HK-2 (cell line): ENCODE results near the gene RELL2.
"Not testable (repeated sequence)": the region's sequence is repeated elsewhere in the genome, so short reads cannot be mapped to it uniquely, and the experiment has no call there.

Experiments used
- DNase-seq: peaks from one replicate; pipeline ENCODE4 v3.0.0-alpha.2; 2018; ENCODE audit not compliant: unreplicated experiment

Gene RELL2, protein sequence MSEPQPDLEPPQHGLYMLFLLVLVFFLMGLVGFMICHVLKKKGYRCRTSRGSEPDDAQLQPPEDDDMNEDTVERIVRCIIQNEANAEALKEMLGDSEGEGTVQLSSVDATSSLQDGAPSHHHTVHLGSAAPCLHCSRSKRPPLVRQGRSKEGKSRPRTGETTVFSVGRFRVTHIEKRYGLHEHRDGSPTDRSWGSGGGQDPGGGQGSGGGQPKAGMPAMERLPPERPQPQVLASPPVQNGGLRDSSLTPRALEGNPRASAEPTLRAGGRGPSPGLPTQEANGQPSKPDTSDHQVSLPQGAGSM

DNA sequence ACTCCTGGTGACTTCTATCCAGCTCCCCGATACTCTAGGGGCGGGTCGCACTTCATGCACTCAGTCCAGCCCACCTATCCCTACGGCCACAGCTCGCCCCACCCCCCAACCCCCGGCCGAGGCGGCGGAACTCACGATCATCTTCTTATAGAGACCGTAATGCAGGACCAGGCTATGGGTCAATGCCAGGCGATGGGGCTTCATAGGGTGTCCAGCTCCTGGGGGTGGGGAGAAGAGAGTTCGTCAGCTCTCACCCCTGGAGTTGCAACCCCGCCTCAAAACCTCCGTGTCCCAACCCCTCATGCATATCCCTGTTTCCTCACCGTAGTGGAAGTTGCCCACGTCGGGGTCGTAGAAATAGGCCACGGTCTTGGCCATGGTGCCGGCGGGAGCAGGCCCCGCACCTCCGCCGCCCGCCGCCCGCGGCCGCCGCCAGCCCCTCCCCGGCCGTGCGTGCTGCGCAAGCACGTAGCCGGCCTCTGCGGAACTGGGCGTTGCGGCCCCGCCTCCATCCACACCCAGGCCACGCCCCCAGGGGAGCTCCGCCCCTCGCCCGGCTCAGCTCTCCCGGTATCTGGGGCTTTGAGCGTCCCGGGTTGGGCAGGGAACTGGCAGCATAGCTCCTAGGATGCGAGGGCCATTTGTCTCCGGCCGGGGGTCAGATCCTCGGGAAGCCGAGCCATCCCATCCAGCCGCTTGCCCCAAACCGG lies at the start of gene RELL2, which contains the start of gene HDAC3:
Gene RELL2 (plus strand): TSS at position 585 of the 710 bp plus-strand sequence. CDS start 1,229 bp downstream, outside the sequence.
Gene HDAC3 (minus strand): TSS at position 437 of the 710 bp plus-strand sequence. CDS start 59 bp downstream, at position 378.
- peak; percentile 86 for DNase-seq

DNA sequence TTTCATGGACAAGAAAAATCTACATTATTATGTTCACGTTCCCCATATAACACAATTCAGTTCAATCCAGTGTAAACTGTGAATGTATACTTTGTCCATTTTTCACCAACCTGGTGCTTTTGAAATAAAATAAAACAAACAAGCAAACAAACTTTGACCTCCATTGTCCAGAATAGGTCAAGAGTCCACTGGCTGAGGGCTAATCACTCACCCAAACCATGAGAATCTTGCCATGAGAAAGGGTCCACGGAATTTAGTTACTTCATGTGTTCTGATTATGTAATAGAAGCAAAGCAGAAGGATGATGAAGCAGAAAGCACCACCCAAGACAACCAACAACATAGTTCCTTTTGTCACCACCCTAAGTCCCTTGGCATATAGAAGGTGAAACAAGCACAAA lies 46.7 kb upstream of the RELL2 start:
- DNase-seq: no peak

GRCh38 chr5:141596867-141597266 lies 39.9 kb upstream of the RELL2 start:
- no peak for DNase-seq

- DNase-seq: no peak
Observed at GRCh38 chr5:141597394-141597793, 39.4 kb upstream of the RELL2 start.

- DNase-seq: no peak
Observed at GRCh38 chr5:141597814-141598213, 39.0 kb upstream of the RELL2 start.

- DNase-seq: no peak
Observed at GRCh38 chr5:141598391-141599345, 38.1 kb upstream of the RELL2 start.

DNA sequence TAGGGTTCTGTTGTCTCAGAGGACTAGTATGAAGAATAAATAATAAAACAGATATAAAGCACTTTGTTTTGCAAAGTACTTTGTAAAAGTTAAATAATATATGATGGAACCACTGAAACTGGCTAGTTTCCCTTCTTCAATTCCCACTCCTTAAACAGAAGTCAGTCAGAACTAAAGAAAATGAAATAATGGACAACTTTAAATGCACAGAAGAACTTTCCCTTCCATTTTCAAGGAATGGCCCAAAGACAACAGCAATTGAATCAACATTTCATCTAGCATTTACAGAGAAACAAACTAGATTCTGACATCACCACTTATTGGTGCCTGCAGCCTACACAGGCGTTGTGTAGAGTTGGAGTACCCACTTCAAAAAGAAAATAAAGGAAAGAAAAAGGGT lies 34.2 kb upstream of the RELL2 start:
- no peak for DNase-seq

DNA sequence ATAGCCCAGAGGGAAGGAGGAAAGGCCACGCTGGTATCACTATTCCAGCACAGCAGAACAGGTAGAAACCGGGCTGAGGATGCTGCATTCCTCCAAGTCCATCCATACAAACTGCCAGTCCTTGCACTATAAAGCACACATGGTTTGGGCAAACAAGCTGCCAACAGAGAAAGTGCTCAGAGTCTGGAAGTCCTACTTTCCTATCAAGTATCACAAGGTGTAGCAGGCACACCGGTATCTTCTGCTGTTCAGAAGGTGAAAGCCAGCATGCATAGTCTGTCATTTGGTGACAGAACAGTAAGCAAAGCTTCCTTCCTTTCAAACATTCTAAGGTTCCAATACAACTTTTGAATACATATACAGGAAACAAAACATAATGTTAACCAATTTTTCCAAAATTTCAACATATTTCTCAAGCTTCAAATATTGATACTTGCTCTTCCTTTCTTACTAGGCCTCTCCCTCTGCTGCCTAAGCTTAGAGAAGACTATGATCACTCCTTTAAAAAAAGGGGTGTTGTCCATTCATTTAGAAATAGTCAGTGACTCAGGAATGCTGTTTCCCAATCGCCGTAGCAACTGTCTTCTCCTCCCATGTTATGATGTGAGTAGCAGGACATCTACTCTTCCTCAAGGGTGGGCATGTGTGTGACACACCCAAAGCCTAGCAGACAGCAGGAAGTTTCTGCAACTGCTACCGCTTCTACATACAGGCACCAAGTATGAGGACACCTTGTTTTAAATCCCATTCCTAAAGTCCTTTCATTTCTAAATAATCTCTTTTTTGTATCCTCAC lies 32.7 kb upstream of the RELL2 start:
- DNase-seq: peak; percentile 46

- DNase-seq: no peak
Observed at GRCh38 chr5:141605523-141606277, 31.1 kb upstream of the RELL2 start.

DNA sequence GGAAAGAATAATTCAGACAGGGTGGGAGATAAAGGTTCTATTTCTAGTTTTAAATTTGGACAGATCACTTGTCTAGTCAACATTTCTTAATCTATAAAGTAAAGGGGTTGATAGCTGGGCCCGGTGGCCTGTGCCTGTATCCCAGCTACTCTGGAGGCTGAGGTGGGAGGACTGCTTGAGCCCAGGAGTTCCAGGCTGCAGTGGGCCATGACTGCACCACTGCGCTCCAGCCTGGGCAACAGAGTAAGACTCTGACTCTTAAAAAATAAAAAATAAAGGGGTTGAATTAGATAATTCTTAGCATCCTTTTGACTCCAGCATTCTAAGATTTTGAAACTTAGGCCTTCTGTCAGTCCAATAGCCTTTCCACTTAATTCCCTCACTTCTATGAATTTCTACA lies 28.8 kb upstream of the RELL2 start:
- DNase-seq: no peak

GRCh38 chr5:141608557-141608956 lies 28.2 kb upstream of the RELL2 start:
- DNase-seq: no peak

GRCh38 chr5:141609044-141609443 lies 27.8 kb upstream of the RELL2 start:
- no peak for DNase-seq

DNA sequence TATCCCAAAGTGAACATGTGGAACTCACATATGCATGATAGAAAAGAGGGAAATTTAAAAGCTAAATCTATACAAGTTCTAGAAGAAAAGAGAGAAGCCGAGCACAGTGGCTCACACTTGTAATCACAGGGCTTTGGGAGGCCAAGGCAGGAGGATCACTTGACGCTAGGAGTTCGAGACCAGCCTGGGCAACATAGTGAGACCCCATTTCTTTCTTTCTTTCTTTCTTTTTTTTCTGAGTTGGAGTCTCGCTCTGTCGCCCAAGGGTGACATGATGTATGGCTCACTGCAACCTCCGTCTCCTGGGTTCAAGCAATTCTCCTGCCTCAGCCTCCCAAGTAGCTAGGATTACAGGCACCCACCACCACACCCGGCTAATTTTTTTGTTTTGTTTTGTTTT lies 26.9 kb upstream of the RELL2 start:
- not testable (repeated sequence) for DNase-seq

GRCh38 chr5:141611289-141611688 lies 25.5 kb upstream of the RELL2 start:
- no peak for DNase-seq

DNA sequence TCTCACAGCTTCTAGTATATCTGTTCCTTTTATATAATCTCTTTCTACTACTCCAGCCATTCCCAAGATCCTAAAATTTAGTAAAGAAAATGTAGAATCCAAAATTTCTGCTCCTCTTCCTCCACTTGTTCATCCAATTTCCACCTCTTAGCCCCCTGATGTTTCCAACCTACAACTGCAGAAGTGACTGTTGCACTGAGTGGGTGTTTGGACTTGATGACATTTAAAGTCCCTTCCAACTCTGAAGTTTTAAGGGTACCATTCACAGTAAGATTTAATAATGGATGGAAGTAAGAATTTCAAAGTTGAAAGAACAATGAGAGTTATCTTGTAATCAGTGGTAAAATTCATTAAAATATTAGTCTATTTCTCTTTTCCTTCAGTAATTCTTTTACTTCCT lies 23.5 kb upstream of the RELL2 start:
- DNase-seq: no peak

DNA sequence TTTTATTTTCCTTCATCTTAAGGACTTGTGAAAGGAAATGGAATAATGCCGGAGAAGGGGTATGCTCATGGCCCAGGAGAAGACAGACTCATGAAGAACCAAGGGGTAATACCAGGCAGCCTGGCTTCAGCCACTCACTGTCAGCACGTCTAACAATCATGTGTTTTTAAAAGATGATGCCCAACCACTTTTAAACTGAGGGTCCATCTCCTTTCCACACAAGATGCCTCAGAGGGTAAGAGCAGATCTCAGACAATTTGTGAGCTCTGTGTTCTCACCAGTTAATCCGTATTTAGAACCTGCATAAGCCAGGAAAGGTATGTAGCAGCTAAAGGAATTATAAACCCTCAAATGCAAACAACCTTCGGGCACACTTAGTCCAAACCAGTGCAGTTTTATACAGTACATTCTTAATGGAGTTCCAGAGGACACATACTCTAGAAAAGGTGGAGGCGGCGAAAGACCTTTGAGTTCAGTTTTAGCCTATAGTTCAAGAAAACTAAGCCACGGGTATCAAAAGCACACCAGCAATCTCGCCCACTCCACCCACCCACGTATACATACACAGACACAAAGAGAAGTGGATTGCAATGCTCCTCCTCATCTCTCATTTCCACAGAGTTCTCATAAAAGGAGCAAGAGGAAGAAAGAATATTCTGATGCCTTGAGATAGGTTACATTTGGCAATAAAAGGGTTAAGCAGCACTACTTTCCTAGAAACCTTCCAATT lies 20.6 kb upstream of the RELL2 start:
- no peak for DNase-seq

DNA sequence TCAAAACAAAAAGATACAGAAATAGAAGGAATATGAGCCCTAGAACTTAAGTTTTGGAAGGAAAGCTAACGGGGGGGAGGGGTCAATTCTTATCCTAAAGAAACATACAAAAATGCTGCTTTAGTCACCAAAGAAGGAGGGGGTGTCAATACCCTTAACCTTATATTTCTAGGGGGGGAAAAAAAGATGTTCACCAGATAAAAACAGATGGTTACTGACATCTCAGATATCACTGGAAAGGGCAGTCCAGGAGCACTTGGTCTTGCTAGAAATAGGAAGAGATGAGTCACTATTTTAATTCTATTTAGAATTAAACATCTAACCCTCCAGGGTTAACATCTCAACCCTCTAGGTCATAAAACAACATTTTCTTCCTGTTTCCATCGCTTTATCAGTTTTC lies 19.7 kb upstream of the RELL2 start:
- no peak for DNase-seq

GRCh38 chr5:141617682-141618029 lies 19.1 kb upstream of the RELL2 start:
- DNase-seq: no peak

DNA sequence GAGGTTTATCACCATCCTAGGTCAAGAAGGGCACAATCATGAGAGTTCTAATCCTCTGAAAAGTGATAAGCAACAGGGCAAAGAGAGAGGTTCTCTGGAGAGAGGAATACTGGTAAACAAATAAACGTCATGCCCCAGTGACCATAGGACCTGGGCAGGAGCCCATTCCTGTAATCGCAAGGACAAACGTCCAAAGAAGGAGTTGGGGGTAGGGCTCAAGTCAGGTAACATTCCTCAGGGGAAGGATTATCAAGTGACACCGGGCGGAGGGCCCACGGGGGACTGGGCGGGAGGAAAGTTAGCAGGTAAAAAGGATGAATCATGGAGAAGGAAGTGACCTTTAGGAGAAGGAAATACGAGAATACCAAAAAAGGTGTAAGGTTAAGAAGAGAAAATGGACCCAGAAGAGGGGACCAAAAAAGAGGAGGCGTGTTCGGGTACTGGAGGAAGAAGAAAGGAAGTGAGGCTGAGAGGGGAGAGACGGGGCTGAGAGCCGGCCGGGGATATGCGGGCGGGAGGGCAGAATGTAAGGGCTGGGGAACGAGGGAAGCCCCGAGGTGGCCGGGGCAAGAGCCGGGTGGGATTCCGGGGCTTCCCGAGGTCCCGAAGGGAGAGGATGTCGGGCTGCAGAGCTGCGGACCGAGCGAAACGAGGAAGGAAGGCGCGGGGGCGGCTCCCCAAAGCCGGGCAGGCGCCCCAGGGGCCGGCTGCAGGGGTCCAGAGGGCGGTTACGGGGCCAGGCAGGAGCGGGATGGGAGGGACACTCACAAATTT lies 18.6 kb upstream of the RELL2 start:
- DNase-seq: peak; percentile 51
